Choroid plexus epithelial cell (primary cell): ENCODE data around the gene ZFY.

ENCODE experiments used
- DNase-seq: peaks from one replicate; pipeline ENCODE4 v3.0.0-alpha.2; 2010; ENCODE audit warnings: low read depth
- H3K4me3 ChIP-seq: 2 replicates; pipeline ENCODE4 v1.5.1; 2011; ENCODE audit warnings: low read depth, mild to moderate bottlenecking, control low read depth, low read length, moderate library complexity
- TF ChIP-seq, protein P1 (sequence below): conservative IDR thresholded peaks from 2 replicates; pipeline ENCODE4 v1.5.1; 2011; ENCODE audit warnings: low read depth, mild to moderate bottlenecking, control low read depth, inconsistent platforms, low read length, moderate library complexity

ZFY gene

DNA sequence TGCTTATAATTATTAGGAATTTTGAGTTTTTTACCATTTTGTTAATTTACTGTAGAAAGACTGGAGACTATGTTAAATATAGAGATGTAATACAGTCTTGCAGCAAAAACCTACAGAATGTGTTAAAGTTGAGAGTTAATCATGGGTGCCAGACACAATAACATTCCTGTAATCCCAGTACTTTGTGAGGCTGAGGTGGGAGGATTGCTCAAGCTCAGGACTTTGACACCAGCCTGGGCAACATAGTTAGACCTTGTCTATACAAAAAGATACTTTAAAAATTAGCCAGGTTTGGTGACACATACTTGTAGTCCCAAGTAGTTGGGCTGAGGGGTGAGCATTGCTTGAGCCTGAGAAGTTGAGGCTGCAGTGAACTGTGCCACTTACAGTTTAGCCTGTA lies 17.7 kb downstream of the ZFY start:
- no peak overlapping the region for H3K4me3 ChIP-seq
- TF ChIP-seq, protein P1, sequence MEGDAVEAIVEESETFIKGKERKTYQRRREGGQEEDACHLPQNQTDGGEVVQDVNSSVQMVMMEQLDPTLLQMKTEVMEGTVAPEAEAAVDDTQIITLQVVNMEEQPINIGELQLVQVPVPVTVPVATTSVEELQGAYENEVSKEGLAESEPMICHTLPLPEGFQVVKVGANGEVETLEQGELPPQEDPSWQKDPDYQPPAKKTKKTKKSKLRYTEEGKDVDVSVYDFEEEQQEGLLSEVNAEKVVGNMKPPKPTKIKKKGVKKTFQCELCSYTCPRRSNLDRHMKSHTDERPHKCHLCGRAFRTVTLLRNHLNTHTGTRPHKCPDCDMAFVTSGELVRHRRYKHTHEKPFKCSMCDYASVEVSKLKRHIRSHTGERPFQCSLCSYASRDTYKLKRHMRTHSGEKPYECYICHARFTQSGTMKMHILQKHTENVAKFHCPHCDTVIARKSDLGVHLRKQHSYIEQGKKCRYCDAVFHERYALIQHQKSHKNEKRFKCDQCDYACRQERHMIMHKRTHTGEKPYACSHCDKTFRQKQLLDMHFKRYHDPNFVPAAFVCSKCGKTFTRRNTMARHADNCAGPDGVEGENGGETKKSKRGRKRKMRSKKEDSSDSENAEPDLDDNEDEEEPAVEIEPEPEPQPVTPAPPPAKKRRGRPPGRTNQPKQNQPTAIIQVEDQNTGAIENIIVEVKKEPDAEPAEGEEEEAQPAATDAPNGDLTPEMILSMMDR = no peak
- no peak for DNase-seq

DNA sequence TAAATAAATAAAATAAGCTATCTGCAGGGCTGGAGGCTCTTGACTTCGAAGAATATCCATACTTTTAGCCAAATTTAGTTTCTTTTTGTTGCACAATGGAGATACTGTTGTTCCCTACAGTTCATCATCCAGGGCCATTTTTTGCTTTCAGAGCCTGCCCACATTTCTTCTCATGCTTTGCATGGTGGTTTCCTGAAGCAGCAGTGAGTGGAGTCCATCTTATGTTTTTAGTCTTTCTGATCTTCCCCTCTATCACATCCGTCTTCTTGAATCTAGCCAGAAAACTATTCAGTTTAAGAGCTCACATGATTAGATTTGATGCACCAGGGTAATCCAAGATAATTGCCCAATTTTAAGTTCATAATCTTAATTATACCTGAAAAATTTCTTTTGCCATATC lies 19.6 kb downstream of the ZFY start:
- no peak overlapping the region for H3K4me3 ChIP-seq
- TF ChIP-seq, protein P1 = no peak
- no peak for DNase-seq

DNA sequence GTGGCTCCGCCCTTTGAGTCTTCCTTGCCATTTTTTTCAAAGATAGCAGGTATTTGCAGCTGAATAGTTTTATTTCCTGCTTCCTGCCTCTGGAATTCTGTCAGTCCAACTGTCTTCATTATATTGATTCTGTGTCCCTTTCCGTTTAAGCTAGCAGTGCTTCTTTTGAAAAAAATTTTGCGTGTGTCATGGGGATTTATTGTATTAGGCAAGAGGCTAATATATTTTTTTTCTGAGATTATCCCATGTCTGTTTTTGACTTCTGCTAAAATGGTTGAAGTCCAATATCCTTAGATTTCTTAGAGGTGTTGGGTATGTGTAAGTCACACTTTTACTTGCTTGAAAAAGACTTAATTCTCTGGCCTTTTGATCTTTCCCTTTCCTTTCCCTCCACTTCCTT lies 20.4 kb downstream of the ZFY start:
- TF ChIP-seq, protein P1 = no peak
- DNase-seq = no peak
- H3K4me3 ChIP-seq = no peak overlapping the region

DNA sequence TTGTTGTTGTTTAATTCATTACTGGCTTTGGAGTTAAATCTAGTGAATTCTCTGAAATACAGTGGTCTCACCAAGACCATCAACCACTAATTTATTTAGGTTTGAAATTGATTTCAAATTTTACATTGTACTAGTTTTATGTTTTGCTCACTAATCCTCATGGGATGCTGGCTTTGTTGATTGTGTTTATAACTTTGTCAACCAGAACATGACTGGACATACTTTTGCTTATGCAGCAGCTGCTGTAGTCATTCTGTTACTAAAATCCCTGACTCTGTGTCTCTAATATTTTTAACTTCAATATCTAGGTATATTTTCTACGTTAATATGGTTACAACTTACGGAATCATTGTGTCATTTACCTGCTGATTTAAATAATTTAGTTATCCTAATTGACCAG lies 26.9 kb downstream of the ZFY start:
- no peak overlapping the region for H3K4me3 ChIP-seq
- TF ChIP-seq, protein P1 = no peak
- DNase-seq = no peak

DNA sequence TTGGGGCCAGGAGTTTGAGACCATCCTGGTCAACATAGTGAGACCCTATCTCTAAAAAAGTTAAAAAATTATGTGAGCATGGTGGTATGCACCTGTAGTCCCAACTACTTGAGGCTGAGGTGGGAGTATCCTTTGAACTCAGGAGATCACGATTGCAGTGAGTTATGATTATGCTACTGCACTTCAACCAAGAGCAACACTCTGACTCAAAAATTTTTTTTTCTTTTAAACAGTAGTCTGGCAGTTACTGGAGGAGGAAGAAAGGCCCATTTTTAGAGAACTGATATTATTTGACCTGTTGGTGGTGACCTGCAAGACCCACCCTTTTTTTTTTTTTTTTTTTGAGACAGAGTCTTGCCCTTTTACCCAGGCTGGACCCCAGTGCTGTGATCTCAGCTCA lies 29.6 kb downstream of the ZFY start:
- DNase-seq = no peak
- TF ChIP-seq, protein P1 = no peak
- H3K4me3 ChIP-seq = no peak overlapping the region

DNA sequence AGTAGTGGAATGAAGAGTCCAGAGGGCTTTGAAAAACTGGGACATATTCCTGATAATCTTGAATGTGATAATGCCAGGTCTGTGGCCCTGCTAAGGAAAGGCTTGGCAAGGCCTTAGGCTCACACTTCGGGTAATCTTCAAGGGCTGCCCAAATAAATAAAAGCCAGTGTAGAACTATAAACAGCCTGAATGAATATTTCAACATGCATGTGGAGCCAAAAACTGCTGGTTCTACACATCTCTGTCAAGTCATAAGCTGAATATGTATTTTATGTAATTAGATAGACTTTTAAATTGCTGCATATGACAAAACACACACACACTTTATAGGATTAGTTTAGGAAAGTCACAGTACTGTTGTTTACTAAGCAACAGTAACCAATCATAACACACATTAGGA lies 30.4 kb downstream of the ZFY start:
- no peak overlapping the region for H3K4me3 ChIP-seq
- TF ChIP-seq, protein P1 = no peak
- DNase-seq = no peak

DNA sequence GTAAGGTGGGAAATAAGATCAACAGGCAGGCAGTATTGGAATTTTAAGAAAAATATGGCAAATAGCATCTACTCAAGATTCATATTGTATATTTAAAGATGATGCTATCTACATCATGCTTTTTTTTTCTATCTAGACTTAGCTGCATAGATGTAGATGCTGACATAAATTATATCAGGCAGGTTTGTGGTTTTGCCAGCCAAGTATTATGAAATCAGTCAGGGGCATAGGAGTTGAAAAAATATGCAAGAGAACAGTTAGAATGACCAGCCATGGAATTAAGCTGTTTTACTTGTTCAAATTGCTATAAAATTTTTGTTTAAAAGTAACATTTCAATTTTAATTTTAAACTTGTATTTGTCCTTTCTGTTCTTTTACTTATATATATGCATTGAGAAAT lies 34.4 kb downstream of the ZFY start:
- TF ChIP-seq, protein P1 = no peak
- no peak for DNase-seq
- no peak overlapping the region for H3K4me3 ChIP-seq
